ENCODE measurements around the gene HOXC9. TPM values are rescaled to one million over a fixed set of nuclear protein-coding genes. Genes with fewer than 3 reads are reported as not detected.
A peak's percentile ranks its signal among the peaks of the same experiment; 100 is the strongest.

HOXC9 gene
- total and polyA plus RNA-seq, 10 donors: 0.05 TPM; not detected in 9

DNA sequence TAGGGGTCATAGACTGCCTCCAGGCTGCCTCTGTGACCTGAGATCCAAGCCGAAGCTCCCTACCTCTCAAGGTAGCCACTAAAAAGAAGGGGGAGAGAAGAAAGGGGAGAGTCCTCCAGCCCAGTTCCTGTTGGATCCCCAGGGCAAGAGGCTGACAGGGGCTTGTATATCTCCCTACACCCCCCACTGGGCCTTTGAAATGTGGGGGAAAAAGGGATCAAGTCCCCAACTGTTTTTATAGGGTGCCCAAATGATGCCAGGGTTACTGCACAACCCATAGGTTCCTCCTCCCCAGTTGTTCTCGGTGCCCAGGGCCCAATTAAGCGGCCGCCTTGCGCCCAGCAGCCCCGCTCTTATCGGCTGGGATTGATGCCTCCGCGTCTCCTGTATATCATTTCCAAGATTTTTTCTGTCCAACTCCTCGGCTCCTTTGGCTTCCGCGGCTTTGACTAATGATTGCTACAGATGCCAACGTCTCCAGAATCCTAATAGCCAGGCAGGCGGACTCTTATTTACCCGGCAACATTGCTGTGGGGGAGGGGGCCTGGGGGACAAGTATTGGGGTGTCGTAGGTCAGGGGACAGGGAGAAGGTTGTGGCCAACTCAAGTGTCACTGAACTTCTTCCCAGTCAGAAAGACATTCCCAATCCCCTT, 46.0 kb downstream of the HOXC9 start:
- Histone ChIP-seq H3K36me3 (no peaks in the 10 kb centered on the region), H3K4me1 (peaks cover 3 to 26% (median 10%) of the 10 kb centered on the region in 6 donors), H3K4me3 (no peak overlapping the region), H3K9me3 (no peaks in the 10 kb centered on the region), H3K27ac (no peak overlapping the region), H3K27me3 (replicated peaks in 1 of 7) (peaks cover 0 to 100% (median 69%) of the 10 kb centered on the region in 7 donors)
- DNase-seq: peak; percentile 30
- intact Hi-C loops (cut with DNase I; ENCODE audit: low total_unique reads): no loop called here
- TF ChIP-seq POLR2AphosphoS5 (IDR thresholded peaks at IDR 0.05): no peak
- TF ChIP-seq, protein P1, sequence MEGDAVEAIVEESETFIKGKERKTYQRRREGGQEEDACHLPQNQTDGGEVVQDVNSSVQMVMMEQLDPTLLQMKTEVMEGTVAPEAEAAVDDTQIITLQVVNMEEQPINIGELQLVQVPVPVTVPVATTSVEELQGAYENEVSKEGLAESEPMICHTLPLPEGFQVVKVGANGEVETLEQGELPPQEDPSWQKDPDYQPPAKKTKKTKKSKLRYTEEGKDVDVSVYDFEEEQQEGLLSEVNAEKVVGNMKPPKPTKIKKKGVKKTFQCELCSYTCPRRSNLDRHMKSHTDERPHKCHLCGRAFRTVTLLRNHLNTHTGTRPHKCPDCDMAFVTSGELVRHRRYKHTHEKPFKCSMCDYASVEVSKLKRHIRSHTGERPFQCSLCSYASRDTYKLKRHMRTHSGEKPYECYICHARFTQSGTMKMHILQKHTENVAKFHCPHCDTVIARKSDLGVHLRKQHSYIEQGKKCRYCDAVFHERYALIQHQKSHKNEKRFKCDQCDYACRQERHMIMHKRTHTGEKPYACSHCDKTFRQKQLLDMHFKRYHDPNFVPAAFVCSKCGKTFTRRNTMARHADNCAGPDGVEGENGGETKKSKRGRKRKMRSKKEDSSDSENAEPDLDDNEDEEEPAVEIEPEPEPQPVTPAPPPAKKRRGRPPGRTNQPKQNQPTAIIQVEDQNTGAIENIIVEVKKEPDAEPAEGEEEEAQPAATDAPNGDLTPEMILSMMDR (IDR thresholded peaks at IDR 0.05 in 8 of 11, conservative IDR thresholded peaks at IDR 0.05 in 3 of 11): no peak
- TF ChIP-seq POLR2A (IDR thresholded peaks at IDR 0.05): no peak
- 36 to 51% (median 38%) methylated on average over 16 of the region's 16 CpGs for WGBS, 5 donors

- intact Hi-C loops (cut with DNase I; ENCODE audit: low total_unique reads): no loop called here
- Histone ChIP-seq H3K4me1 (peaks cover 3 to 32% (median 13%) of the 10 kb centered on the region in 6 donors), H3K36me3 (no peaks in the 10 kb centered on the region), H3K27me3 (replicated peaks in 1 of 7) (peaks cover under 1 to 100% (median 76%) of the 10 kb centered on the region in 7 donors), H3K27ac (no peak overlapping the region), H3K9me3 (no peaks in the 10 kb centered on the region), H3K4me3 (peak overlapping the region in 2 of 8 donors; percentile 28 to 46)
- peak; percentile 62 for DNase-seq
- 13 to 28% (median 18%) methylated on average over 20 to 27 of the region's 27 CpGs for WGBS, 5 donors
- TF ChIP-seq POLR2AphosphoS5 (IDR thresholded peaks at IDR 0.05) (no peak), POLR2A (IDR thresholded peaks at IDR 0.05) (no peak)
- TF ChIP-seq, protein P1 (IDR thresholded peaks at IDR 0.05 in 8 of 11, conservative IDR thresholded peaks at IDR 0.05 in 3 of 11): no peak
Observed at GRCh38 chr12:54046809-54047159, 46.8 kb downstream of the HOXC9 start.

DNA sequence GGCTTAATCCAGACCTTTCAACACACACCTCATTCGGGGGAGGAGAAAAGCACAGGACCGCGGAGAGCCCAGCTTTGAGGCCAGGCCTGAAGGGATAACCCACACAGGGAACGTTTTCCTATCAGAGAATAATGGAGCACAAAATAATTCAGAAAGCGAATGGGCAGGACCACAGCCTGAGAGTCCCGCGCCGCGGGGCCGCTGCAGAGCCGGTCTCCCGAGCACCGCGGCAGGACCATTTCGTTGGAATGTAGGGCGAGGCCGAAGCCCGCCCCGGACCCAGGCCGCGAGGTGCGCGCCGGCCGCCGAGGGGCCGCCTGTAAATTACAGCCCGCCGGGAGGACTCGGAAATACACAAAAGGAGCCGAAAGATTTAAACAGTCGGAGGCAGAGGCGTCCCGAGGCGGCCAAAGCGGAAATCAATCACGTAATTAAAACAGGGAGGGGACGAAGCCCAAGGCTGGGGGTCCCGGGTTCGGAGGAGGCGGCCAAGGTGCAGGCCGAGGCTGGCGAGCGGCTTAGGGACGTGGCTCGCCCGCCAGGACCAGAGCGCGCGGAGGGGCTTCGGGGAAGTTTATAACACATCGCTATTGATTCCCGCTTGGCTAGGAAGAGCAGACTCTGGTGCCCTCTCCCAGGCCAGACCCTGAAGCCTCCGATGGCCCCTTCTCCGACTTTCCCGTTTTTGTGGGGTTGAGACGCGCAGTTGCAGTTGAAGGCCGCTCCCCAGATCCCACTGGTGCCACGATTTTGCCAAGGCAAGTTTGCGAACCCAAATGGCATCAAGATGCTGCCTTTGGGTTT, 47.4 kb downstream of the HOXC9 start:
- H3K4me1 ChIP-seq: peaks cover 4 to 38% (median 18%) of the 10 kb centered on the region in 6 donors
- intact Hi-C loops (cut with DNase I; ENCODE audit: low total_unique reads): no loop called here
- no peak for TF ChIP-seq POLR2AphosphoS5 (IDR thresholded peaks at IDR 0.05)
- H3K9me3 ChIP-seq: no peaks in the 10 kb centered on the region
- peak overlapping the region in 4 of 8 donors; percentile 8 to 46 (median 21) for H3K4me3 ChIP-seq
- no peak overlapping the region for H3K27ac ChIP-seq
- H3K27me3 ChIP-seq (replicated peaks in 1 of 7): peaks cover 6 to 100% (median 82%) of the 10 kb centered on the region in 7 donors
- peak; percentile 47 for DNase-seq
- WGBS, 5 donors: 7 to 24% (median 8%) methylated on average over 47 to 61 of the region's 61 CpGs
- no peaks in the 10 kb centered on the region for H3K36me3 ChIP-seq

DNA sequence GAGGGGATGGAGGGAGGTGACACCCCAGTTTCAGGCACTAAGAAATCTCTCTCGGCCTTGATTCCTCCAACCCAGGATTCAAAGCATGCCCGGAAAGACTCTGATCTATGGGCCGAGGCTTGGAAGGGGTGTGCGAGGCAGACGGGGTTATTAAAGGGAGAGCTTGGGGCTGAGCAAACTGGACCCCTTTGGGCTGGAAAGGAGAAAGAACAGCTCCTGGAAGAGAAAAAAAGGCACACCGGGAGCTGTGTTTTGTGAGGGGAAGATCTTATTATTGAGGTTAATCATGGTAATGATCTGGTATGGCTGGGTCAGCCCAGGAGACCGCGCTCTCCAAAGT, 48.0 kb downstream of the HOXC9 start:
- TF ChIP-seq POLR2AphosphoS5 (IDR thresholded peaks at IDR 0.05) (no peak), POLR2A (IDR thresholded peaks at IDR 0.05) (no peak)
- TF ChIP-seq, protein P1 (IDR thresholded peaks at IDR 0.05 in 8 of 11, conservative IDR thresholded peaks at IDR 0.05 in 3 of 11): no peak
- 32 to 52% (median 43%) methylated on average over 8 of the region's 8 CpGs for WGBS, 5 donors
- no peaks in the 10 kb centered on the region for H3K36me3 ChIP-seq

More for the DNA sequence above, 48.0 kb downstream of the HOXC9 start:
- Histone ChIP-seq H3K4me3 (peak overlapping the region in 2 of 8 donors; percentile 28 to 46), H3K27me3 (replicated peaks in 1 of 7) (peaks cover 7 to 100% (median 88%) of the 10 kb centered on the region in 7 donors), H3K9me3 (no peaks in the 10 kb centered on the region), H3K27ac (no peak overlapping the region), H3K4me1 (peaks cover 4 to 43% (median 24%) of the 10 kb centered on the region in 6 donors)
- intact Hi-C loops (cut with DNase I; ENCODE audit: low total_unique reads): no loop called here
- no peak for DNase-seq
